ENCODE results near the gene ZNF160.
"Not testable (repeated sequence)": the region's sequence is repeated elsewhere in the genome, so short reads cannot be mapped to it uniquely, and the experiment has no call there.

The ZNF160 gene

GRCh38 chr19:53103234-53104203 lies at the start of gene ZNF160:
ZNF160 (minus strand) TSS chr19:53103422; CDS start chr19:53086276, 17,146 bp downstream.
- DNase-seq, result peak; percentile 86

GRCh38 chr19:53147645-53148044 lies 44.4 kb upstream of the ZNF160 start:
- DNase-seq, result no peak

DNA sequence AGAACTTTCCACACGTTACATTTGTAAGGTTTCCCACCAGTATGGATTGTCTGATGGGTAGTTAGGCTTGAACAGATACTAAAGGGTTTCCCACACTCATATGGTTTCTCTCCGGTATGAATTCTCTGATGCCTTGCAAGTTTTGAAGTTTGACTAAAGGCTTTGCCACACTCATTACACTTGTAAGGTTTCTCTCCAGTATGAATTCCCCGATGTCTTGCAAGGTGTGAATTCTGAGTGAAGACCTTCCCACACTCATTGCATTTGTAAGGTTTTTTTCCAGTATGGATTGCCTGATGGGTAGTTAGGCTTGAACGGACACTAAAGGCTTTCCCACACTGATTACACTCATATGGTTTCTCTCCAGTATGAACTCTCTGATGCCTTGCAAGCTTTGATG lies 37.1 kb upstream of the ZNF160 start:
- DNase-seq, result no peak

GRCh38 chr19:53136432-53136831 lies 33.2 kb upstream of the ZNF160 start:
- DNase-seq, result no peak

DNA sequence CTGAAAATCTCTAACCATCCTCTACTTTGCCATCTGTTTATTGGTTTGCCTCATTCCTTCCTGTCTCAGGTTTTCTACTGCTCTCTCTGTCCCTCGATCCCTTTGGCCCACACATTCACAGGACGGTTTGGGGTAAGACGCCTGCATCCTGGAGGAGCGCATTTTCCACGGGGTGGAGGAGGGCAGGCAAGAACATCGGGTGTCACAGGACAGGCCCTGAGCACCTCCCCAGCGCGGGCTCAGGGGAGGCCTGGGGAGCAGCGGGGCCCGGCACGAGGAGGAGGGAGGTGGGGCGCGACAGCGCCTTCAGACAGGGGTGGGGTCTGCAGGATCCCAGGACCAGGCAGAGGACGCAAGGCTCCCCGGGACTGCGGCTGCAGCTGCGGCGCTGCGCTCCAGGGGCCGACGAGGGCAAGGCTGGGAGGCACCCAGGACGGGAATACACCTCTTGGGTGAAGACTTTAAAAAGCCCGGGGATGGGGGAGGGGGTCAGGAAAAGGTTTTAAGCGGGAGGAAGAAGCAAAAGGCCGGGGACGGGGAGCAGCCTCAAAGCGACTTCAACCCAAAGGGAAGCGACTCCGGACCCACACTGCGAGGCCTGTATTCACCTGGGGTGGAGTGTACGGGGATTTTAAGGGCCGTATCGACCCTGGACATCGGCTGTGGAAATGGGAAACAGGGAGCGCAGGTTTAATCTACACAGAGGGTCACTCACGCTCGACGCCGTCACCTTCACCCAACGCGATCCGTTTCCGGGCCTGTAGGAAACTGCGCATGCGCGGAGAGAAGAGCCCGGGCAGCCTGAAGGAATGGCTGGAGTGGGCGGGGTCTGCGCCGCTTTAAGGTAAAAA lies 29.1 kb upstream of the ZNF160 start, which contains the start of gene ZNF415:
TSS of gene ZNF415 (minus strand) at position 770 of the 851 bp plus-strand sequence. CDS start 10,234 bp downstream, outside the sequence.
- DNase-seq, result no peak

DNA sequence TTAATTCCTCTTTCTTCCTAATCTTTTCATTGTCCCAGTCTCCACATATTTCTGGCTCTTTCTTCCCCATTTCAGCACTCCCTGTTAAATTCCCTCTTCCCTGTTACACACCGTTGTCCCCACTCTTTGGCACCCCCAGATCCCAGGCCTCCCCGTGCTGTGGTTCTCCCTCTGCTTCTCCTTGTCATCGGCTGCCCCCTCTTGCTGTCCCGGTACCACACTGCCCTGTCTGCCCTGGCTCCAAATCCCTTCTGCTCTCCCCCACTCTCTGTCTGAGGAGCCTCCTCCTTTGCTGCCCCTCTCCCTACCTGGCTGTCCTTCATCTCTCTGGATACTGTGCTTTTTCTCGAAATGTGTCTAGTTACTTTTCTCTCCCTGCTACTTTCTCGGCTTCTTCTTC lies 28.5 kb upstream of the ZNF160 start:
- DNase-seq, result no peak

- DNase-seq, result no peak
Measured at GRCh38 chr19:53131085-53131590, 27.9 kb upstream of the ZNF160 start.

DNA sequence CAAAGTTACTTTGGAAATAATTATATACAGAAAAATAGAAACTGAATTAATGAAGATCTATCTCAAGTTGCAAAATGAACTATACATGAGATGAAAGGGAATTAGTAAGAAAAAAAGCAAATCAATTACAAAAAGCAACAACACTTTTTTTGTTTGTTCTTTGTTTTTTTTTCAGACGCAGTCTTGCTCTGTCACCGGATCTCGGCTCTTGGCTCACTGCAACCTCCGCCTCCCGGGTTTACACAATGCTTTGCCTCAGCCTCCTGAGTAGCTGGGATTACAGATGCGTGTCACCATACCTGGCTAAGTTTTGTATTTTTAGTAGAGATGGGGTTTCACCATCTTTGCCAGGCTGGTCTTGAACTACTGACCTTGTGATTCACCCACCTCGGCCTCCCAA lies 27.3 kb upstream of the ZNF160 start:
- DNase-seq, result no peak

GRCh38 chr19:53126733-53127526 lies 23.7 kb upstream of the ZNF160 start:
- DNase-seq, result not testable (repeated sequence)

DNA sequence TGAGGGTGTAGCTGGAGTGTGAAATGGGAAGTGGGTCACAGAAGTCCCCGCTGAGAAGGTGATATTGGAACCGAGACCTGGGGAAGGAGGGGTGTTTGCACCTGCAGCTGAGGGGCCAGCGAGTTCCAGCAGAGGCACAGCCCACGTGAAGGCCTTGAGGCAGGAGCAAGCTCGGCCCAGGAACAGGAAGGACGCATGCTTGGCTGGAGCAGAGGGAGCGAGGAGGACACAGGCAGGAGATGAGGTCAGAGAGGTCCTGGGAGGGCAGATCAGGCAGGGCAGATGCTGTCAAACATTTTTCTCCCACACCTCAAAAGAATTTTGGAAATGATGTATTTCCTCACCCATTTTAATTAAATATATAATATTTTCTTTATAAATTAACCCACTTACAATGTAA lies 20.2 kb upstream of the ZNF160 start:
- DNase-seq, result no peak

GRCh38 chr19:53112286-53112685 lies 9.1 kb upstream of the ZNF160 start:
- no peak for DNase-seq

DNA sequence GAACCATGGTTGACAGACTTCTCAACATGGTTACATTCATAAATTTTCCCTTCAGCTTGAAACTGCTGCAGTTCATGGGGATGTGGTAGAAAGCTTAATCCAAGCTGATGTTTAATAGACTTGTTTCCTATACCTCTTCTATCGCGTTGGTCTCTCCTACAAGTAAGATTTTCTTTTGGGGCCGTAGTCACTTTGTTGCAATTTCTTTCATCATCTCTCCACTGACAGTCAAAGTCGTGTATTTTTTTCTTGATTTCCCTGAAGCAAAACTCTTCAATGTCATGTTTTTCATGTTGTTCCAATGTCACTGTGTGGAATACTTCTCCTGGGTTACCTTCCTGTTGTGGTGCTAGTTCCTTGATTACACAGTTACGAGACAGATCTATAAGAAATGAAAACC lies 6.3 kb upstream of the ZNF160 start:
- DNase-seq, result no peak

DNA sequence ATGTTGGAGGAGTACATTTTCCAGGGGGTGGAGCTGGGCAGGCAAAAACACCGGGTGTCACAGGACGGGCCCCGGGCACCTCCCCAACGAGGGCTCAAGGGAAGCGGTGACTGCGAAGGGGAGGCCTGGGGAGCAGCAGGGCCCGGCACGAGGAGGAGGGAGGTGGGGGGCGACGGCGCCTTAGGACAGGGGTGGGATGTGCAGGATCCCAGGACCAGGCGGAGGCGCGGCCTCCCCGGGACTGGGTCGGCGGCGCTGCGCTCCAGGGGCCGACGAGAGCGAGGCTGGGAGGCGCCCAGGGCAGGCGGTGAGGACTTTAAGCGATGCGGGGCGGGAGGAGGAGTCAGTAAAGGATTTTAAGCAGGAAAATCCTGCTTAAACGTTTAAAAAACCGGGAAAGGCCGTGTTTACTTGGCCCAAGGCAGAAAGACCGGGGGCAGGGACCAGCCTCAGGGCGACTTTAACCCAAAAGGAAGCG lies 427 bp downstream of the ZNF160 start:
- DNase-seq, result no peak

- no peak for DNase-seq
Measured at GRCh38 chr19:53102206-53102755, 941 bp downstream of the ZNF160 start.

DNA sequence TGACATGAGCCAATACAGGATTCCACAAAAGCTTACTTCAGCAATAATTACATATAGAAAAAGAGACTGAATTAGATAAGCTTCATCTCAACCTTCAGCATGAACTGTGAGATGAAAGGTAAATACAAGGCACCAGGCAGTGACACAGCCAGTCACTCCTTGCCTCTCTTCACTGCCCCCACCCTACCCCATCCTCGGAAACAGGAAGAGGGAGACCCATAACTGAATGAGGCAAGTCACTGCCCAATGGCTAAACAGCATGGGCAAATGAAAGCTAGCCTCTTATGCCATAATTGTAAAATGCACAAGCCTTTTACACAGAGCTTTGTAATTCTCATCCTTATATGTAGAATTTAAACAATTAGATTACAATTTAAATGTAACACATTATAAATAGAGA lies 1.7 kb downstream of the ZNF160 start:
- no peak for DNase-seq

- not testable (repeated sequence) for DNase-seq
Measured at GRCh38 chr19:53098570-53098969, 4.7 kb downstream of the ZNF160 start.

GRCh38 chr19:53096982-53097690 lies 6.1 kb downstream of the ZNF160 start:
- not testable (repeated sequence) for DNase-seq

DNA sequence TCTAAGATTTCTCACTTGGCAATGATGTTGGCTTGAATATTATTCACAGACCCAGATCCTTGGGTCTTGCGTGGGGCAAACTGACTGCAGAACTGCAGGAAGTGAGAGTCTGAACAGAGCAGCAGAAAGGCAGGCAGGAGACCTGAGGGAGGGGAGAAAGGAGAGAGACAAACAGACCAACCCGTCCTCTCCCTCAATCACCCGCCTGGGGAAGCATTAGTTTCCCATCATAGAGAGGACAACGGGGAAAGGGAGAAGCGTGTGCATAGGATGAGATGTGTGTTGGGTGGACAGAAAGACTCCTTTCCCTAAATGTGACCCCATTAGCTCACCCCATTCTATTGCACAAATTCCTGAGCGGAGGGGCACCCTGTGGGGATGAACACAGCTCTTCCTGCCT lies 6.6 kb downstream of the ZNF160 start:
- DNase-seq, result not testable (repeated sequence)

DNA sequence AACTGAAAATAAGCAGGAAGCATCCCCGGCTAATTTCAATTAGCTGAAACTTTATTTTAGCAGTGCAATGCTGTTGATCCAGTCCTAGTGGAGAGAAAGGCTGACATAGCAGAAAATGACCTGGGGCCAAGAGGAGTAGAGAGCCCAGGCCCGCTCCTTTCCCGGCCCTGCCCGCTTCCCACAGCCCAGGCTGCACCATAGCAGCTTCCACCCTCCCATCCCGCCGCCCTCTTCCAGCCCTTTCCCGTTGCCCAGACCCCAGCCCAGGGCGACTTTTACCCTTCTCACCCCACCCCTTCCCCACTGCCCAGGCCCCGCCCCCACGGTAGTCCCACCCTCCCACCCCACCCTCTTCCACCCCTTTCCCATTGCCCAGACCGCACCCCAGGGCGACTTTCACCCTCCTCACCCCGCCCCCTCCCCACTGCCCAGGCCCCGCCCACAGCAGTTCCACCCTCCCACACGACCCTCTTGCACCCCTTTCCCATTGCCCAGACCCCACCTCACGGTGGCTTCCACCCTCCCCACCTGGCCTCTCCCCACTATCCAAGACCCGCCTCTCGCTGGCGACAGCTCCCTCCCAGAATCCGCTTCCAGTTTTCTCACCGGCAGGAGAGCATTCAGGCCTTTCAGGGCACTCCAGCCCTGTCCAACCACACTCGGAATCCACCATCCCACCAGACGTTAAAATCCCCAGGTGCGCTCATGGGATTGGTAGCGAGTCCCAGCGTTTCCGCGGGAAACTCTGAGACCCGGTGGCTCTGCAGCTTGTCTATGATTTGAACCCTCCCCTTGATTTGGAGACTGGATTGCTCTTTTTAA lies 8.3 kb downstream of the ZNF160 start:
- DNase-seq, result no peak

GRCh38 chr19:53092723-53093122 lies 10.5 kb downstream of the ZNF160 start:
- DNase-seq, result no peak
